ENCODE results near the gene KIDINS220.

KIDINS220 gene

GRCh38 chr2:8802741-8803140 lies 34.7 kb downstream of the KIDINS220 start:
- DNase-seq, result no peak

DNA sequence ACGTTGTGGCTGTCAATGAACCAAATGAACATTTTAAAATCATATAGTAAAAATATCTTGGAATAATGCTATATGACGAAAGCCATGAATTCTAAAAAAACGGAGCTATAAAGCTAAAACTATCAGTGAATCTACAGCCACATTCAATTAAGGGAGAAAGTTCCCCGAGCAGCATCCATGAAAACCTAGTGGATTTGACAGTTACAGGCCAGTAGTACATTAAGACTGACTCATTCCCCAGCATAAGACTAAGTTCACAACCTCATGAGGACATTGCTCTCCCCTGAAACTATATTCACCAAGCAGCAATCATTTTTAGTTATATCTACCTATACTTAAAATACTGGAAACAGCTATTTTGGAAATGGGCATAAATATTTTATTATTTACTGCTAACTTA lies 36.6 kb downstream of the KIDINS220 start:
- DNase-seq, result no peak

DNA sequence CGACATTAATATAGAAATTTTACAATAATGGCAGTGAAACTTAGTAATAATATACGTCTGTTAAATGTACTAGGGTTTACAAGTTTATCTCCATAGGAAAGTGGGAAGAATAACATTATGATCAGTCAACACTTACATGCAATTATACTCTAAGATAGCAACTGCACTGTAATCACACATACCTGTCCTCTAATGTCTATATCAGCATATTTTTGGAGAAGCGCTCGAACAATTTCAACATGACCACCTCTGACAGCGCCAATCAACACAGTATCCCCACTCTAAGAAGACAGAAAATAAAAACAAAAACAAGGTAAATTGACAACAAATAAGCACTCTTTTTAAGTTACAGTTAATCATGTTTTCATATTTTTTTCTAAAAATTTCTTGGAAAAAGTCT lies 37.2 kb downstream of the KIDINS220 start:
- DNase-seq, result no peak

DNA sequence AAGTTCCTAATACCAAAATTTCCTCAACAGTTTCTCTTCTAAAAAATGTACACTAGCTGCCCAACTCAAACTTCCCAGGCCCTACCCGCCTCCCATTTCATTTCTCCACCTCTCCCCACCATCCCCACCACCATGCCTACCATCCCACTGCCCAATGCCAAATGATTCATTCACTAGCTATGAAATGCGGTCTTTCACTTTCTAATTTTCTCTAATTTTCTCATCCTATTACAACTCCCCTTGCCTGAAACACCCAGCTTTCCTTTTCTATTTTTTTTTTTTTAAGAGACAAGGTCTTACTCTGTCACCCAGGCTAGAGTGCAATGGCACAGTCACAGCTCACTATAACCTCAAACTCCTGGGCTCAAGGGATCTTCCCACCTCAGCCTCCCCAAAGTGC lies 38.4 kb downstream of the KIDINS220 start:
- DNase-seq, result no peak

DNA sequence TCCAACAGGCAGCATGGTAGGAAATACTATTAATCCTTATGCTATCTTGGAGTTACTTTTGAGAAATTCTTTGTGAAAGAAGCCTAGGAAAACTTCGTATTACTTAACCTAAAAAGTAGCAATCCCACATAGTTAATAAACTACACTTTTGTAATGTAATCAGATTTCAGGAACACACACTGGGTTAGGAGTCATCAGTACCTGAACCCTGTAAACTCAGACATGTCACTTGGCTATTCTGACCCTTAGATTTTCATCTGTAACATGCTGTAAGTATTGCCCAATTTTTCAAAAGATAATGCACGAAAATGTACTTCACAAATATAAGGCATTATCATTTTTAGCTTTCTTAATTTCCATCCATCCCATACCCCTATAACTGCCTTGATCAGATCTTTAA lies 39.0 kb downstream of the KIDINS220 start:
- DNase-seq, result no peak

GRCh38 chr2:8797682-8798081 lies 39.7 kb downstream of the KIDINS220 start:
- no peak for DNase-seq

DNA sequence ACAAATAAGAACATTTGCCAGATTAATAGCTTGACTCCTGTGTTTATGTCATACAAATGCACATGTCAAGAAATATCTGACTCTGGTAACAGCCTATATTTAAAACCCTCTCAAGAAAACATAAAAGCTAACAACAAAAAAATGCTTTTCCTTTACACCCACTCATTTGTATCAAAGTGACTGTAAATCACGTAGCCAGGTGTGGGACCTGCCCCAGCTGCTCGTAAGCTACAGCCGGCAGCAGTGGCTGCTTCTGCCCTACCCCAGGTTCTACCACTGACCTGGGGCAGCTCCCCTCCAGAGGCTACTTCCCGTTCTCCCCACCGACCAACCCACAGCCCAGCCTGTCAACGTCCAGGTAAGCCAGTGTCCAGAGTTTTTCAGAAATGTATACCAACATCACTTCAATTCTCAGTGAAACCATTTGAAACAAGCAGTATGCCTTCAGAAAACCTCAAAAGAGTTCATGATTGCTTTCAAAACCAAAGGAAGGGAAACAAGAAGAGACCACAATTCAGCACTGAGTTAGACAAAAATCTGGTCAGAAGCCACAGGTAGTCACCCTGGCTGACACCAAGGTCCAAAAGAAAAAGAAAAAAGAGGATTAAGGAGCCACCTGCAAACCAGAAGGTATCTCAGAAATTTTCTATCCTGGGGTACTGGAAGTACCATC lies 40.4 kb downstream of the KIDINS220 start:
- no peak for DNase-seq

DNA sequence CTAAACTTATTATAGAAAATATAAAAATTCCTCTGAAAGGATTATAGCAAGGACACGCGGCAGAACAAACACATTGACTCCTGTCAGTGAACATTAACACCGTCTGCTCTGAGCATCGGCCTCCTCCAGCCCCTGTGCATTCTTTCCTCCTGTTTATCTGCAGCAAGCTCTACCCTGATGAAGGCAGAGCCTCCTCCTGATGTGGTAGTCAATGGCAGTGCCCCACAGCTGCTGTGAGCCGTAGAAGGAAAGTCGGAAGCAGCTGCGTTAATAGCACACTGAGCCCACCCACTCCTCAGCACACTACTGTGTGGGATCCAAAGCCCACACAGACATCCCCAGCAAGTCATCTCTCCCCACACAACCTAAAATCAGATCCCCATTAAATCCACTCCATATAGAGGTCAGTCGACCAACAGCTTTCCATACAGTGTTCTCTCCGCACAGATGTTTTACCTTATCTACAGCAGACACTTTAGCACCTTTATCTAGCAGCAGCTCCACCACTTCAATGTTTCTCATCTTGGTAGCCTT lies 41.0 kb downstream of the KIDINS220 start:
- DNase-seq, result no peak

- DNase-seq, result no peak
Measured at GRCh38 chr2:8794923-8795825, 42.2 kb downstream of the KIDINS220 start.

DNA sequence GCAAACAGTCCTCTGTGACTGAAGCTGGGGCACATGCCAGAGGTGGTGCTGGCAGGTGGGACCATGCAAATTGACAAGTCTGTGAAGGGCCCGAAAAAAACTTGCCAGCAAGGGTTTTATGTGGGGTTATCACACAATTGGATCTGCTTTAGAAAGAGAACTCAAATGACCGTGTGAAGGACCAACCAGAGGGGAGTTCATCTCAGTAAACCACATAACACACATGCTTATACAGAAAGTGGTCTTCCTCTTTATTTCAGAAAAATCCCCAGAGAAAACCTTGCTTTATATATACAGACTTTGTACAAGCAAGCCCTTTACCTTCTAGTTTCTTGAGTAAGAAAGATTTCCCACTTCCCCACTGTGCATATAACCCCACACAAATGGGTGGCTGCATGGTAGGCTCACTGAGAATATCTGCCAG lies 46.7 kb downstream of the KIDINS220 start:
- DNase-seq, result no peak

DNA sequence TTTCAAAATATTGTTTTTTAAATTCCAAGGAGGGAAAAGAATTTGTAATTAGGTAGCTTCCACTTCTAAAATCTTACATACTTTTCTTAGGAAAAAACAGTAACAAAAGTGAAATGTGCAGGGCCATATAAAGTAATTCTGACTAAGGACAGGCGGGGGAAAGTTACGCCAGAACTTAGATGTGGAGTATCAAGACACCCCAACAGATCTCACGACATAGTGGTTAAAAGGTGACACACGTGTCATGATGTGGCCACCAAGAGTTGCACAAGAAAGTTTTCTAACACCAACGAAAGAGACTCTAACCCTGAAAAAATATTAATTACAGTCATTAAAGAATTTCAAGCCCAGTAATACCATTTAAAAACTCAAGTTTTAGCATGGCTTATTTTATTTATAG lies 51.0 kb downstream of the KIDINS220 start:
- no peak for DNase-seq

DNA sequence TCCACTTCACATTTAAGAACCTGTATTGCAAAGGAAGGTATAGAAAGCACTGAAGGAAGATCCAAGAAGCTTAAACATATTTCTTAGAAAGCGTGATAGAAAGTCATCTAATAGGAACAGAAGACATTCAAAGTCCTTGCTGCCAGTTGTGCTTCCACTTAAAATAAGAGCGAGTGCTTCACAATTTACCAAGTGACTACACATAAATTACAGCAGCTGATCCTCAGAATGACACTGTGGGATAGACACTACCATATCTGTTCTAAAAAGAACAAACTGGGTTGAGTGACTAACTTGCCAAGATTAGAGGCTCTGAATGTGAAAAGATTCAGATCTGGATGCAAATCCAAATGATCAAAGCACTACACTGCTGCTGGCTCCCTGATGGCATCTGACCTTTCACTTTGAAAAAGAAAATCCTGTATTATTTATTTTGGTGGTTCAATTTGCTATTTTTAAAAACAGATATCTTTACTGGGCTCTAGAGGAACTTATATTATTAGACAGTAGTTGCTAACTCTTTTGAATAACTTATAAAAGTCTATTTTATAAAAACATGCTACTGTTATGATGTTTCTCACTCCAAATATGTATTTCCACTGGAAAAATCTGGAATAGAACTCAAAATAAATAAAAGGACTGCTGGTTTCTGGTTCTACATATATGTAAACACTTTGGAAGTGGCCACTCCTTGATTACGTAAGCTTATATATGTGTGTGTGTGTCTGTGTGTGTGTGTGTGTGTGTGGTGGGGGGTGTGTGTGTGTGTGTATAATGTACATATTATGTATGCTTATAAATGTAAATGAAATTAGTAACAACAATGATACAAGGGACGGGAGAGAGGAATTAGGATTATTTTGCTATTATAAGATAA lies 57.4 kb downstream of the KIDINS220 start:
- DNase-seq, result no peak

GRCh38 chr2:8774371-8774770 lies 63.0 kb downstream of the KIDINS220 start:
- no peak for DNase-seq

GRCh38 chr2:8767324-8767723 lies 70.1 kb downstream of the KIDINS220 start:
- no peak for DNase-seq

GRCh38 chr2:8761529-8762164 lies 75.8 kb downstream of the KIDINS220 start:
- DNase-seq, result peak in 1 of 2 donors; percentile 27

- no peak for DNase-seq
Measured at GRCh38 chr2:8756716-8757115, 80.7 kb downstream of the KIDINS220 start.

GRCh38 chr2:8756230-8756629 lies 81.2 kb downstream of the KIDINS220 start:
- DNase-seq, result no peak

- no peak for DNase-seq
Measured at GRCh38 chr2:8754106-8754776, 83.2 kb downstream of the KIDINS220 start.

- no peak for DNase-seq
Measured at GRCh38 chr2:8753609-8754008, 83.8 kb downstream of the KIDINS220 start.

- no peak for DNase-seq
Measured at GRCh38 chr2:8752385-8752784, 85.0 kb downstream of the KIDINS220 start.

GRCh38 chr2:8750221-8750620 lies 87.2 kb downstream of the KIDINS220 start:
- DNase-seq, result no peak

DNA sequence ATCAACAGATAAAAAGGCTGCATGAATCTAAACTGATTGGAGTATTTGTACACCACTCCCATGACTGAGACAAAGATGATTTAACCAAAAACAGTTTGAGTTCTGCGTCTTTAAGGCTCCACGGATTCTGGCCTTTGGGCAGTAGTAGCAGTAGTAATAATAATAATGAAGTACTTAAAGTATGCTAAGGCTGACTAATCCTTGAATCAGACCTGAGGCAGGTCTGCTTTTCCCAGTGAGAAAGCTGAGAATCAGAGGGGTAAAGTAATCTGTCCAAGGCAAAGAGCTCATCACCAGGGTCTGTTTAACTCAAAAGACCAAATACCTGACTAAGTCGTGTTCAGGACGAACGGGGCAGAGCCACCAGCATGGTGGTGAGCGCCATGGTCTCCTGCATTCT lies 94.2 kb downstream of the KIDINS220 start:
- no peak for DNase-seq
